SK-N-SH (cell line): ENCODE measurements around the gene MIPEP. TPM values are rescaled to one million over a fixed set of nuclear protein-coding genes. Genes with fewer than 3 reads are reported as not detected.

Experiments used
- CTCF ChIA-PET: fragments of 300-600, 350-600 bp; formaldehyde crosslinking; extraction: SDS; loops from one replicate; lab custom pipeline; 2021; lab: Yijun Ruan, JAX
- POLR2A ChIA-PET: fragments of 350-600 bp; sonication (Branson Sonifier 250); formaldehyde crosslinking; extraction: SDS; loops from one replicate; lab custom pipeline; 2020; ENCODE audit warnings: antibody characterized with exemption, inconsistent platforms; lab: Yijun Ruan, JAX
- DNase-seq: peaks from one replicate; pipeline ENCODE4 v3.0.0; 2012
- H2AFZ ChIP-seq: fragments of 200-600 bp; sonication (generic); 2 replicates; pipeline ENCODE4 v1.8.1; 2016; ENCODE audit warnings: antibody characterized with exemption, mild to moderate bottlenecking, low read depth
- H3F3A ChIP-seq: fragments of 200-600 bp; sonication (generic); replicated peaks from 2 replicates; pipeline ENCODE3; 2016; ENCODE audit warnings: antibody characterized with exemption, mild to moderate bottlenecking; ENCODE audit not compliant: insufficient read depth
- H3K27ac ChIP-seq, 2 experiments: fragments of 200-500 bp in 1 of 2; fragments of 200-600 bp in 1 of 2; sonication (Bioruptor generic) in 1 of 2; sonication (generic), shearing (Covaris generic) in 1 of 2; 2 replicates each; pipeline versions ENCODE4 v1.5.1 to v1.6.1; 2014 to 2016; ENCODE audit warnings: low read depth in 2 of 2, inconsistent platforms in 1 of 2, low read length in 1 of 2, mild to moderate bottlenecking in 1 of 2, mixed read lengths in 1 of 2
- H3K27me3 ChIP-seq: fragments of 200-600 bp; sonication (generic), shearing (Covaris generic); 2 replicates; pipeline ENCODE4 v1.6.1; 2016; ENCODE audit warnings: mixed run types; ENCODE audit not compliant: insufficient read depth
- H3K36me3 ChIP-seq, 2 experiments: fragments of 200-500 bp in 1 of 2; fragments of 200-600 bp in 1 of 2; sonication (Bioruptor generic) in 1 of 2; sonication (generic) in 1 of 2; replicated peaks in 1 of 2; 2 replicates each; pipeline versions ENCODE3 to v1.5.1; 2014 to 2016; ENCODE audit warnings: low read length in 1 of 2, mild to moderate bottlenecking in 1 of 2; ENCODE audit not compliant: insufficient read depth in 2 of 2, control insufficient read depth in 1 of 2
- H3K4me1 ChIP-seq, 2 experiments: fragments of 200-500 bp in 1 of 2; fragments of 200-600 bp in 1 of 2; sonication (Bioruptor generic) in 1 of 2; sonication (generic), shearing (Covaris generic) in 1 of 2; 2 replicates each; pipeline versions ENCODE4 v1.5.1 to v1.6.1; 2014 to 2016; ENCODE audit warnings: low read depth in 1 of 2, low read length in 1 of 2, mixed run types in 1 of 2; ENCODE audit not compliant: insufficient read depth in 2 of 2, control insufficient read depth in 1 of 2
- H3K4me2 ChIP-seq: fragments of 200-600 bp; sonication (generic), shearing (Covaris generic); 2 replicates; pipeline ENCODE4 v1.6.1; 2017; ENCODE audit warnings: mixed run types
- H3K4me3 ChIP-seq, 2 experiments: fragments of 200-500 bp in 1 of 2; fragments of 200-600 bp in 1 of 2; sonication (Bioruptor generic) in 1 of 2; sonication (generic), shearing (Covaris generic) in 1 of 2; 2 replicates each; pipeline versions ENCODE4 v1.5.1 to v1.8.1; 2014 to 2016; ENCODE audit warnings: low read depth in 2 of 2, inconsistent platforms in 1 of 2, low read length in 1 of 2, mild to moderate bottlenecking in 1 of 2, mixed read lengths in 1 of 2, moderate library complexity in 1 of 2
- H3K79me2 ChIP-seq: fragments of 200-600 bp; sonication (generic); 2 replicates; pipeline ENCODE4 v1.8.1; 2017; ENCODE audit warnings: mild to moderate bottlenecking; ENCODE audit not compliant: insufficient read depth
- H3K9ac ChIP-seq: fragments of 200-600 bp; sonication (generic); 2 replicates; pipeline ENCODE4 v1.6.1; 2017; ENCODE audit warnings: mixed run types
- H3K9me2 ChIP-seq: fragments of 200-600 bp; sonication (generic); 2 replicates; pipeline ENCODE4 v1.6.1; 2017; ENCODE audit warnings: mixed run types
- H3K9me3 ChIP-seq: fragments of 200-600 bp; sonication (generic); 2 replicates; pipeline ENCODE4 v1.6.1; 2017; ENCODE audit warnings: mixed run types, mild to moderate bottlenecking, moderate library complexity
- H4K20me1 ChIP-seq: fragments of 200-600 bp; sonication (generic); 2 replicates; pipeline ENCODE4 v1.6.1; 2017; ENCODE audit warnings: mild to moderate bottlenecking, mixed run types; ENCODE audit not compliant: insufficient read depth
- CHD2 ChIP-seq: fragments of 150-350 bp; IDR thresholded peaks from 2 replicates; pipeline ENCODE4 v1.6.1; 2018; ENCODE audit warnings: low read length; ENCODE audit not compliant: partially characterized antibody
- ELF1 ChIP-seq: IDR thresholded peaks from 2 replicates; pipeline ENCODE4 v1.4.0; 2012
- EP300 ChIP-seq, 2 experiments: IDR thresholded peaks; 2 replicates each; pipeline versions ENCODE4 v1.4.0 to v1.6.1; 2012; ENCODE audit warnings: borderline replicate concordance in 1 of 2, low read depth in 1 of 2, low read length in 1 of 2
- FOSL2 ChIP-seq: IDR thresholded peaks from 2 replicates; pipeline ENCODE4 v1.4.0; 2012; ENCODE audit warnings: low read depth, mild to moderate bottlenecking, moderate library complexity, borderline replicate concordance
- FOXJ3 ChIP-seq: sonication (generic); formaldehyde crosslinking; IDR thresholded peaks from 2 replicates; pipeline ENCODE4 v1.5.1; 2020; ENCODE audit warnings: mild to moderate bottlenecking, missing genetic modification reagents
- GABPA ChIP-seq: IDR thresholded peaks from 2 replicates; pipeline ENCODE4 v1.4.0; 2012; ENCODE audit warnings: low read depth, mild to moderate bottlenecking
- JUND ChIP-seq: IDR thresholded peaks from 2 replicates; pipeline ENCODE4 v1.4.0; 2012
- MEF2A ChIP-seq: IDR thresholded peaks from 2 replicates; pipeline ENCODE4 v1.4.0; 2012; ENCODE audit warnings: low read depth, borderline replicate concordance
- NFIC ChIP-seq: IDR thresholded peaks from 2 replicates; pipeline ENCODE4 v1.4.0; 2012; ENCODE audit warnings: borderline replicate concordance
- NRF1 ChIP-seq: IDR thresholded peaks from 2 replicates; pipeline ENCODE4 v1.6.1; 2012; ENCODE audit warnings: low read depth, mild to moderate bottlenecking, low read length
- POLR2AphosphoS5 ChIP-seq: IDR thresholded peaks from 2 replicates; pipeline ENCODE4 v1.6.1; 2012; ENCODE audit warnings: low read depth, low read length
- RXRA ChIP-seq: IDR thresholded peaks from 2 replicates; pipeline ENCODE4 v1.4.0; 2012; ENCODE audit warnings: low read depth, mild to moderate bottlenecking, borderline replicate concordance
- SIN3A ChIP-seq: IDR thresholded peaks from 2 replicates; pipeline ENCODE4 v1.6.1; 2012; ENCODE audit warnings: low read depth, mild to moderate bottlenecking, low read length, moderate library complexity, borderline replicate concordance
- SMC3 ChIP-seq: IDR thresholded peaks from 2 replicates; pipeline ENCODE4 v1.6.1; 2012; ENCODE audit warnings: low read depth, low read length, improper control_type of control experiment
- TEAD4 ChIP-seq: IDR thresholded peaks from 2 replicates; pipeline ENCODE4 v1.4.0; 2012; ENCODE audit warnings: mild to moderate bottlenecking, borderline replicate concordance; ENCODE audit not compliant: insufficient read depth
- YY1 ChIP-seq: IDR thresholded peaks from 2 replicates; pipeline ENCODE4 v1.4.0; 2012; ENCODE audit warnings: low read depth, mild to moderate bottlenecking
- WGBS: methylation state at CpG from one replicate; pipeline ENCODE4 v1.1.6; 2017; ENCODE audit warnings: low lambda C conversion rate; 5-methylcytosine and 5-hydroxymethylcytosine counted together
- polyA plus RNA-seq, 3 experiments: library from polyadenylated mRNA; depleted of rRNA; stranded (reverse); fragments of >200 nt; gene quantifications; 2 replicates each; pipeline ENCODE4 v1.2.3, GENCODE V29; 2012
- TF ChIP-seq, protein P1 (sequence below): IDR thresholded peaks from 2 replicates; pipeline ENCODE4 v1.4.0; 2012; ENCODE audit warnings: low read depth, borderline replicate concordance
- TF ChIP-seq, protein P2 (sequence below): IDR thresholded peaks from 2 replicates; pipeline ENCODE4 v1.6.1; 2012; ENCODE audit warnings: mild to moderate bottlenecking, low read depth, low read length, moderate library complexity
- TF ChIP-seq, protein P3 (sequence below): IDR thresholded peaks from 2 replicates; pipeline ENCODE4 v1.4.0; 2012; ENCODE audit warnings: low read depth, borderline replicate concordance
- TF ChIP-seq, protein P4 (sequence below): fragments of 150-350 bp; IDR thresholded peaks from 2 replicates; pipeline ENCODE4 v1.6.1; 2016; ENCODE audit warnings: mild to moderate bottlenecking, low read depth, low read length

MIPEP gene
- polyA plus RNA-seq, 1 of the 3 experiments (the other 2 are of a cell fraction): 12.7 TPM

DNA sequence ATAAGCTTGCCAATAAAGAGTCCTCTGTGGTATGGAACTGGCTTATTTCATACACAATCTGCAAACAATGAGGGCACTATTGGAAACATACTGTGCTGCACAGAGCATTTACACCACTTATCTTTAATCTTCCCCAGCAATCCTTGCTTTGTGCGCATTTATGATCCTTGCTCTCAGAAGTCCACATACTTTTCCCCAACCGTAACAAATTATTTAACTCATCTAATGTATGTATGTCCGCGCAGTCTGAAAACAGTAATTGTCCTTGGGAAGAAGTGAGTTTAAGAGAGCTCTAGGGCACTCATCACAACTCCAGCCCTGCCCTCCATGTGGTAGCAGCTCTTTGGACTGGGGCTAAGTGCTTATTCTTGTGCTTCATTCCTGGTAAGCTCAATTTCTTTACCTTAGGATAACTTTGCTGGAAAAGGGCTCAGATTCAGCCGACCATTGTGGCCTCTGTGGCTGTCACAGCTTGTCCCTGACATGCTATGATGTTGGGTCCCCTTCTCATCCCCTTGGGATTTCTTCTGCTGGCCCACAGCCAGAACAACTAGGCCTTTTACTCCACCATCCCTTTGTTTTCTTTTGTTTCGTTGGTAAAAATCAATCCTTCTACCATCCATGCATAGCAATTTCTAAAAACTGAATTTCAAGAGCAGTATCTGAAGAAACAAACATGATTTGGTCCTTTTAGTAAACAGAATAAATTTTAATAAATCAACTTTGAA is 166.3 kb downstream of the MIPEP start:
- 81% methylated on average over 6 of the region's 6 CpGs for WGBS
- ChIA-PET CTCF (interaction anchor here (0.9 kb wide), 1 partner anchor 257 kb away, joined by 3 read pairs; no protein-coding TSS in a partner anchor), POLR2A (no interaction called here)
- H3K9me2 ChIP-seq: no peaks in the 10 kb centered on the region
- H4K20me1 ChIP-seq: no peaks in the 10 kb centered on the region
- H3K4me2 ChIP-seq: no peak overlapping the region
- TF ChIP-seq MEF2A (no peak), JUND (no peak), NRF1 (no peak), FOSL2 (no peak), SIN3A (no peak), FOXJ3 (CRISPR knock-in tag) (no peak), POLR2AphosphoS5 (no peak), RXRA (no peak), CHD2 (no peak), GABPA (no peak), SMC3 (no peak), NFIC (no peak), ELF1 (no peak), EP300 (IDR thresholded peaks at IDR 0.05; ENCODE audit: borderline replicate concordance in 1 of 2, low read depth in 1 of 2, low read length in 1 of 2) (no peak), TEAD4 (no peak), YY1 (no peak)
- TF ChIP-seq, protein P1, sequence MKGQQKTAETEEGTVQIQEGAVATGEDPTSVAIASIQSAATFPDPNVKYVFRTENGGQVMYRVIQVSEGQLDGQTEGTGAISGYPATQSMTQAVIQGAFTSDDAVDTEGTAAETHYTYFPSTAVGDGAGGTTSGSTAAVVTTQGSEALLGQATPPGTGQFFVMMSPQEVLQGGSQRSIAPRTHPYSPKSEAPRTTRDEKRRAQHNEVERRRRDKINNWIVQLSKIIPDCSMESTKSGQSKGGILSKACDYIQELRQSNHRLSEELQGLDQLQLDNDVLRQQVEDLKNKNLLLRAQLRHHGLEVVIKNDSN: no peak
- TF ChIP-seq, protein P2, sequence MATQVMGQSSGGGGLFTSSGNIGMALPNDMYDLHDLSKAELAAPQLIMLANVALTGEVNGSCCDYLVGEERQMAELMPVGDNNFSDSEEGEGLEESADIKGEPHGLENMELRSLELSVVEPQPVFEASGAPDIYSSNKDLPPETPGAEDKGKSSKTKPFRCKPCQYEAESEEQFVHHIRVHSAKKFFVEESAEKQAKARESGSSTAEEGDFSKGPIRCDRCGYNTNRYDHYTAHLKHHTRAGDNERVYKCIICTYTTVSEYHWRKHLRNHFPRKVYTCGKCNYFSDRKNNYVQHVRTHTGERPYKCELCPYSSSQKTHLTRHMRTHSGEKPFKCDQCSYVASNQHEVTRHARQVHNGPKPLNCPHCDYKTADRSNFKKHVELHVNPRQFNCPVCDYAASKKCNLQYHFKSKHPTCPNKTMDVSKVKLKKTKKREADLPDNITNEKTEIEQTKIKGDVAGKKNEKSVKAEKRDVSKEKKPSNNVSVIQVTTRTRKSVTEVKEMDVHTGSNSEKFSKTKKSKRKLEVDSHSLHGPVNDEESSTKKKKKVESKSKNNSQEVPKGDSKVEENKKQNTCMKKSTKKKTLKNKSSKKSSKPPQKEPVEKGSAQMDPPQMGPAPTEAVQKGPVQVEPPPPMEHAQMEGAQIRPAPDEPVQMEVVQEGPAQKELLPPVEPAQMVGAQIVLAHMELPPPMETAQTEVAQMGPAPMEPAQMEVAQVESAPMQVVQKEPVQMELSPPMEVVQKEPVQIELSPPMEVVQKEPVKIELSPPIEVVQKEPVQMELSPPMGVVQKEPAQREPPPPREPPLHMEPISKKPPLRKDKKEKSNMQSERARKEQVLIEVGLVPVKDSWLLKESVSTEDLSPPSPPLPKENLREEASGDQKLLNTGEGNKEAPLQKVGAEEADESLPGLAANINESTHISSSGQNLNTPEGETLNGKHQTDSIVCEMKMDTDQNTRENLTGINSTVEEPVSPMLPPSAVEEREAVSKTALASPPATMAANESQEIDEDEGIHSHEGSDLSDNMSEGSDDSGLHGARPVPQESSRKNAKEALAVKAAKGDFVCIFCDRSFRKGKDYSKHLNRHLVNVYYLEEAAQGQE: no peak
- TF ChIP-seq, protein P3, sequence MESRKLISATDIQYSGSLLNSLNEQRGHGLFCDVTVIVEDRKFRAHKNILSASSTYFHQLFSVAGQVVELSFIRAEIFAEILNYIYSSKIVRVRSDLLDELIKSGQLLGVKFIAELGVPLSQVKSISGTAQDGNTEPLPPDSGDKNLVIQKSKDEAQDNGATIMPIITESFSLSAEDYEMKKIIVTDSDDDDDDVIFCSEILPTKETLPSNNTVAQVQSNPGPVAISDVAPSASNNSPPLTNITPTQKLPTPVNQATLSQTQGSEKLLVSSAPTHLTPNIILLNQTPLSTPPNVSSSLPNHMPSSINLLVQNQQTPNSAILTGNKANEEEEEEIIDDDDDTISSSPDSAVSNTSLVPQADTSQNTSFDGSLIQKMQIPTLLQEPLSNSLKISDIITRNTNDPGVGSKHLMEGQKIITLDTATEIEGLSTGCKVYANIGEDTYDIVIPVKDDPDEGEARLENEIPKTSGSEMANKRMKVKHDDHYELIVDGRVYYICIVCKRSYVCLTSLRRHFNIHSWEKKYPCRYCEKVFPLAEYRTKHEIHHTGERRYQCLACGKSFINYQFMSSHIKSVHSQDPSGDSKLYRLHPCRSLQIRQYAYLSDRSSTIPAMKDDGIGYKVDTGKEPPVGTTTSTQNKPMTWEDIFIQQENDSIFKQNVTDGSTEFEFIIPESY: no peak
- TF ChIP-seq, protein P4, sequence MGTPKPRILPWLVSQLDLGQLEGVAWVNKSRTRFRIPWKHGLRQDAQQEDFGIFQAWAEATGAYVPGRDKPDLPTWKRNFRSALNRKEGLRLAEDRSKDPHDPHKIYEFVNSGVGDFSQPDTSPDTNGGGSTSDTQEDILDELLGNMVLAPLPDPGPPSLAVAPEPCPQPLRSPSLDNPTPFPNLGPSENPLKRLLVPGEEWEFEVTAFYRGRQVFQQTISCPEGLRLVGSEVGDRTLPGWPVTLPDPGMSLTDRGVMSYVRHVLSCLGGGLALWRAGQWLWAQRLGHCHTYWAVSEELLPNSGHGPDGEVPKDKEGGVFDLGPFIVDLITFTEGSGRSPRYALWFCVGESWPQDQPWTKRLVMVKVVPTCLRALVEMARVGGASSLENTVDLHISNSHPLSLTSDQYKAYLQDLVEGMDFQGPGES: no peak
- no peaks in the 10 kb centered on the region for H3K79me2 ChIP-seq
- no peak for DNase-seq
- peak overlapping the region in 1 of 2 experiments; percentile 71; a peak in 3 of 4 replicates for H3K27ac ChIP-seq
- no peak overlapping the region for H3K4me3 ChIP-seq
- no peak overlapping the region for H3K9ac ChIP-seq
- no peaks in the 10 kb centered on the region for H3K9me3 ChIP-seq
- no peaks in the 10 kb centered on the region for H3K36me3 ChIP-seq
- H3K4me1 ChIP-seq: peaks cover 9 to 19% of the 10 kb centered on the region in 2 experiments; a peak in 3 of 4 replicates
- H2AFZ ChIP-seq: peak overlapping the region; percentile 69
- no peaks in the 10 kb centered on the region for H3K27me3 ChIP-seq
- peaks cover 22% of the 10 kb centered on the region for H3F3A ChIP-seq
